ENCODE data around the gene LTBP1.

Gene LTBP1

GRCh38 chr2:33021542-33022227 is 74.9 kb downstream of the LTBP1 start:
- no peak for ATAC-seq (ENCODE audit: low read depth)
- Histone ChIP-seq H3K36me3 (ENCODE audit: low read depth) (no peaks in the 10 kb centered on the region), H3K4me3 (ENCODE audit: severe bottlenecking) (no peak overlapping the region), H3K9me3 (ENCODE audit: severe bottlenecking) (no peaks in the 10 kb centered on the region), H3K27ac (ENCODE audit: poor library complexity, severe bottlenecking) (no peak overlapping the region), H3K4me1 (ENCODE audit: insufficient read depth, poor library complexity, severe bottlenecking) (peaks cover 14% of the 10 kb centered on the region), H3K27me3 (ENCODE audit: insufficient read depth, poor library complexity, severe bottlenecking) (no peaks in the 10 kb centered on the region)
- no peak for DNase-seq (ENCODE audit: low spot score)
- TF ChIP-seq, protein P1, sequence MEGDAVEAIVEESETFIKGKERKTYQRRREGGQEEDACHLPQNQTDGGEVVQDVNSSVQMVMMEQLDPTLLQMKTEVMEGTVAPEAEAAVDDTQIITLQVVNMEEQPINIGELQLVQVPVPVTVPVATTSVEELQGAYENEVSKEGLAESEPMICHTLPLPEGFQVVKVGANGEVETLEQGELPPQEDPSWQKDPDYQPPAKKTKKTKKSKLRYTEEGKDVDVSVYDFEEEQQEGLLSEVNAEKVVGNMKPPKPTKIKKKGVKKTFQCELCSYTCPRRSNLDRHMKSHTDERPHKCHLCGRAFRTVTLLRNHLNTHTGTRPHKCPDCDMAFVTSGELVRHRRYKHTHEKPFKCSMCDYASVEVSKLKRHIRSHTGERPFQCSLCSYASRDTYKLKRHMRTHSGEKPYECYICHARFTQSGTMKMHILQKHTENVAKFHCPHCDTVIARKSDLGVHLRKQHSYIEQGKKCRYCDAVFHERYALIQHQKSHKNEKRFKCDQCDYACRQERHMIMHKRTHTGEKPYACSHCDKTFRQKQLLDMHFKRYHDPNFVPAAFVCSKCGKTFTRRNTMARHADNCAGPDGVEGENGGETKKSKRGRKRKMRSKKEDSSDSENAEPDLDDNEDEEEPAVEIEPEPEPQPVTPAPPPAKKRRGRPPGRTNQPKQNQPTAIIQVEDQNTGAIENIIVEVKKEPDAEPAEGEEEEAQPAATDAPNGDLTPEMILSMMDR (IDR thresholded peaks at IDR 0.05; ENCODE audit: poor library complexity, severe bottlenecking): no peak

- no peak overlapping the region for H3K4me3 ChIP-seq (ENCODE audit: severe bottlenecking)
- no peaks in the 10 kb centered on the region for H3K27me3 ChIP-seq (ENCODE audit: insufficient read depth, poor library complexity, severe bottlenecking)
- H3K27ac ChIP-seq (ENCODE audit: poor library complexity, severe bottlenecking): peak overlapping the region; percentile 40
- ATAC-seq (ENCODE audit: low read depth) (no peak), DNase-seq (ENCODE audit: low spot score) (no peak)
- H3K9me3 ChIP-seq (ENCODE audit: severe bottlenecking): no peaks in the 10 kb centered on the region
- TF ChIP-seq, protein P1 (IDR thresholded peaks at IDR 0.05; ENCODE audit: poor library complexity, severe bottlenecking): no peak
- H3K36me3 ChIP-seq (ENCODE audit: low read depth): no peaks in the 10 kb centered on the region
- peaks cover 14% of the 10 kb centered on the region for H3K4me1 ChIP-seq (ENCODE audit: insufficient read depth, poor library complexity, severe bottlenecking)
Measured at GRCh38 chr2:33022395-33022985, 75.7 kb downstream of the LTBP1 start.

DNA sequence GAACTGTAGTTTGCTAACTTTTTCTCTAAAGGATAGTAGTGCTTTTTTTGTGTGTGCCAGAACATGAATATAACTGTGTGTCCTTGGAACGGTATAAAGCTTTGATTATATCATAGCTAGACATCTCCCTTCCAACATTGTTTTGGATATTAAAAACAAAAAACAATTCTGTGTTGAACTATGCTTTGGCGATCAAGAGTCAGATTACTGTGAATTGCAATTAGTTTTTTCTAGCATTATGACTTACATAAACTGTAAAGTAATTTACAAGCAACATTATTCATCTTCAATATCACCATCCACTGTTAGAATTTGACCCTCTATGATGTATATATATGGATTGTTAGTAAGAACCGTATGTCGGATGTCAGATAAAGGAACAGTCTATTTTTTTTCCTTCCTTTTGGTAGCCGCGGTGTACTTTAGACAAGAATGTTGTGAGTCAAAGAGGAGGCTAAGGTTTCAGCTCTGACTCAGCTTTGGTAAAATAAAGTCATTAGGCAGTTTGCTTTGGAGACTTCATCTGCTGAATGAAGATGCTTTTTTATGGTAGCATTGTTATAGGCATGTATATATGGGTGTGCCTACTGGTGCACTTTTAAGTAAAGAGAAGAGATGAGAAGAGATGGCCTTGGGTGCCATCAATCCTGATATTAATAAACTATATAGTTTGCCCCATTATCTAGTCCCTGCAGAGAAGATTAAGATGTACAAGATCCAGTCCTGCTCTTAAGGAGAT is 76.4 kb downstream of the LTBP1 start:
- no peak overlapping the region for H3K4me3 ChIP-seq (ENCODE audit: severe bottlenecking)
- TF ChIP-seq, protein P1 (IDR thresholded peaks at IDR 0.05; ENCODE audit: poor library complexity, severe bottlenecking): no peak

GRCh38 chr2:33023728-33024500 is 77.2 kb downstream of the LTBP1 start:
- TF ChIP-seq, protein P1 (IDR thresholded peaks at IDR 0.05; ENCODE audit: poor library complexity, severe bottlenecking): no peak
- H3K4me1 ChIP-seq (ENCODE audit: insufficient read depth, poor library complexity, severe bottlenecking): peaks cover 14% of the 10 kb centered on the region
- H3K4me3 ChIP-seq (ENCODE audit: severe bottlenecking): no peak overlapping the region
- no peaks in the 10 kb centered on the region for H3K27me3 ChIP-seq (ENCODE audit: insufficient read depth, poor library complexity, severe bottlenecking)
- no peaks in the 10 kb centered on the region for H3K36me3 ChIP-seq (ENCODE audit: low read depth)
- no peaks in the 10 kb centered on the region for H3K9me3 ChIP-seq (ENCODE audit: severe bottlenecking)
- H3K27ac ChIP-seq (ENCODE audit: poor library complexity, severe bottlenecking): peak overlapping the region; percentile 40
- DNase-seq (ENCODE audit: low spot score) (no peak), ATAC-seq (ENCODE audit: low read depth) (no peak)

More for the DNA sequence above, 76.4 kb downstream of the LTBP1 start:
- peak overlapping the region; percentile 40 for H3K27ac ChIP-seq (ENCODE audit: poor library complexity, severe bottlenecking)
- peaks cover 14% of the 10 kb centered on the region for H3K4me1 ChIP-seq (ENCODE audit: insufficient read depth, poor library complexity, severe bottlenecking)
- DNase-seq (ENCODE audit: low spot score) (no peak), ATAC-seq (ENCODE audit: low read depth) (peak; percentile 97)
- no peaks in the 10 kb centered on the region for H3K27me3 ChIP-seq (ENCODE audit: insufficient read depth, poor library complexity, severe bottlenecking)
- no peaks in the 10 kb centered on the region for H3K9me3 ChIP-seq (ENCODE audit: severe bottlenecking)
- no peaks in the 10 kb centered on the region for H3K36me3 ChIP-seq (ENCODE audit: low read depth)

Measured in RWPE2 (cell line).